HG03432 (cell line): ENCODE data around the gene KIF6.

Experiments used
- ATAC-seq: cut with Tn5 transposase; IDR thresholded peaks from one replicate; pipeline ENCODE4 v1.9.1; 2021; ENCODE audit warnings: mild to moderate bottlenecking, moderate library complexity; ENCODE audit not compliant: unreplicated experiment

The KIF6 gene, protein sequence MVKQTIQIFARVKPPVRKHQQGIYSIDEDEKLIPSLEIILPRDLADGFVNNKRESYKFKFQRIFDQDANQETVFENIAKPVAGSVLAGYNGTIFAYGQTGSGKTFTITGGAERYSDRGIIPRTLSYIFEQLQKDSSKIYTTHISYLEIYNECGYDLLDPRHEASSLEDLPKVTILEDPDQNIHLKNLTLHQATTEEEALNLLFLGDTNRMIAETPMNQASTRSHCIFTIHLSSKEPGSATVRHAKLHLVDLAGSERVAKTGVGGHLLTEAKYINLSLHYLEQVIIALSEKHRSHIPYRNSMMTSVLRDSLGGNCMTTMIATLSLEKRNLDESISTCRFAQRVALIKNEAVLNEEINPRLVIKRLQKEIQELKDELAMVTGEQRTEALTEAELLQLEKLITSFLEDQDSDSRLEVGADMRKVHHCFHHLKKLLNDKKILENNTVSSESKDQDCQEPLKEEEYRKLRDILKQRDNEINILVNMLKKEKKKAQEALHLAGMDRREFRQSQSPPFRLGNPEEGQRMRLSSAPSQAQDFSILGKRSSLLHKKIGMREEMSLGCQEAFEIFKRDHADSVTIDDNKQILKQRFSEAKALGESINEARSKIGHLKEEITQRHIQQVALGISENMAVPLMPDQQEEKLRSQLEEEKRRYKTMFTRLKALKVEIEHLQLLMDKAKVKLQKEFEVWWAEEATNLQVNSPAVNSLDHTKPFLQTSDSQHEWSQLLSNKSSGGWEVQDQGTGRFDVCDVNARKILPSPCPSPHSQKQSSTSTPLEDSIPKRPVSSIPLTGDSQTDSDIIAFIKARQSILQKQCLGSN

DNA sequence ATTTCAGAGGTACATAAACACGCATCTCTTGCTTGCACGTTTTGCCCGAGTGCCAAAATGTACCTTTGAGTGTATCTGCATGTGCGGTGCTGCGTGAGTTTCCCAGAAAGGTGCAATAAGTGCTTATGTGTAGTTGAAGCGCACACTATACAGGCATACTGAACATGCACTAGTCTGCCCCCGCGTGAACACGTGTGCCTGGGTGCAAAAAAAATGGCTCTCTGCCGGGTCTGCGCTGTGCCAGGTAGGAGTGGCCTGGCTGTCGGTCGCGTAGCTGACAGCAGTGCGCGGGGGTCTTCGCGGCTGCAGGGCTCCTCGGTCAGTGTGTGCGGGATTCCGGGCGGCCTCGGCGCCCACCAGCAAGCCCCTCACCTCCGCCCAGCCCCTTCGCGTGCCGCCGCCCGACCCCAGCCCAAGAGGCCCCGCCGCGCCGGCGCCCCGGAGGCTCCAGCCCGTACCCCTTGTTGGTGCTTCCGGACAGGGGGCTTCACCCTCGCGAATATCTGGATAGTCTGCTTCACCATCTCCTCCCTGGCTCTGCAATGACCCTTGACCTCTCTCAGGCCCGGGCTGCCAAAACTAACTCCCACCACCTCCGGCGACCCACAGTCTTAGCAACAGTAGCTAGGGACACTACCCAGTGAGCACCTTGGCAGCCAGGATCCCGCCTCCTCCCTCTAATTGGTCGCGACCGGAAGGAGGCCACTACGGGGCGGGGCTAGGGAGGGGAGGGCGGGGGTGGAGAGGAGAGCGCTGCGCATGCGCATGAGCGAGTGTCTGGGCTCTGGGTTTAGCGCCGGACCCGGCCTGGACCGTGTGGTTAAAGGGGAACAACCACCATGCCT, at the start of gene KIF6:
Gene KIF6 (minus strand): TSS at position 622 of the 845 bp plus-strand sequence. CDS start 98 bp downstream, at position 524.
- peak; percentile 99 for ATAC-seq

DNA sequence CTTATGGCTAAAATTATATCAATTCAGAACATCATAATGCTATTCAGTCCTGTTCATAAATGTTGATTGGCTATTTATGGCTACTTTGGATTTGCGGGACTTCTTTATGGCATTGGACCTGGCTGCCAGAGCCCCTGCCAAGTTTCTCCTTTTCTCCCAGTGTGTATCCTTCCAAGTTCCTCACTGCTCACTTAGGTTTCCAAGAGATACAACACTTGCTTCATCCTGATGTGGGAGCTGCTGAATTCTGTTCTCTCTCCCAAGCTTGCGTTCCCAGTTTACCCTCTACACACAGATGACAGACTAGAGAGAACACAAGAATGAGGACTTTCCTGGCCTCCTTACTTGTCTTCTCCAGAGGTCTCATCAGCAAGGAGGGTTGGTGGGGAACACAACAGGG, 48.6 kb upstream of the KIF6 start:
- no peak for ATAC-seq

DNA sequence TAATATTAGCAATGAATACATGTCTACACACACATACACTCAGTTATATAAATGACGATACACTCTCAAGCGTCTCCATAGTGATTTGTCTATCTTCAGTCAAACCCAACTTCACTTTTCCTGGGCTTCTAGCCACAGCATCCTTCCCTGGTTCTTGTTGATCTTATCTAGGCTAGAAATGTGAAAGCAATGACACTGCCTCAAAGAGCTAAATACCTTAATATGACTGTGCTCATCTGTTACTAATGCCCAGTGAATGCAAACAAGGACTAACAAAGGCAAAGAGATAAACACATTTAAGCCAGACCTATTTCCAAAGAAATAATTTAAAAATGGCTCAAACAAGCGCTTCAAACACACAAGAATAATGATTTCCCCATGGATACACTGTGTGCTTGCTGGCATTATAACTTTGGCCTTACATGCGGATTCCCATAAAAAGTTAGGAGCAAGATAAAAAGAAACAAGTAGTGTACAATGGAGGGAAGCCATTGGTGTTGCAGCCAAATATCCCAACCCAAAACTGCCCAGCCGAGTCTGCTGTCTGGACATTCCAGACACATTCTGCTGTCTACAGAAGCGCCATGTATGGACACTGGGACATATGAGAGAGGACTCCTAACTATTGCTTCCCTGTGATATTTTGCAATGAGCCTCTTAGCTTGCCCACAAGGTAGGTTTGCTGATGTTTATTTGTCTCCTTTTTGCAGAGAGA, 47.5 kb upstream of the KIF6 start:
- ATAC-seq = no peak

DNA sequence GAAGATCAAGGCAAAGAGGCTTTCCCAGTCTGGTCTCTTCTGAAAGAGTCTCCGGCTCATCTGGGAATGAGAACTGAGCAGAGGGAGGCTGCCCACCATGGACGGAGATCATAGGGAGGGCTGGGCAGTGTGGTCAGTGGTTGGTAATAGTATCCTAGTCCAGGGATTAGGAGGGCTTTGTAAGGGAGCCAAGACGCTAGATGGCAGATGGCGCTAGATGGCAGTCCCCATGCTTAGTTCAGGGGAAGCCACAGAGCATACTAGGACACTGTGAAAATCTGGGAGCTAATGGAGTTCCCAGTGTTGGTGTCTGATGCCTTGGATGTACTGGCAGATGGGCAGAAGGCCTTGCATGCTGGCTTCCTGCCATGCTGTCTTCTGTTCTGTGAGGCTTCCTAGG, 45.2 kb upstream of the KIF6 start:
- ATAC-seq = no peak

DNA sequence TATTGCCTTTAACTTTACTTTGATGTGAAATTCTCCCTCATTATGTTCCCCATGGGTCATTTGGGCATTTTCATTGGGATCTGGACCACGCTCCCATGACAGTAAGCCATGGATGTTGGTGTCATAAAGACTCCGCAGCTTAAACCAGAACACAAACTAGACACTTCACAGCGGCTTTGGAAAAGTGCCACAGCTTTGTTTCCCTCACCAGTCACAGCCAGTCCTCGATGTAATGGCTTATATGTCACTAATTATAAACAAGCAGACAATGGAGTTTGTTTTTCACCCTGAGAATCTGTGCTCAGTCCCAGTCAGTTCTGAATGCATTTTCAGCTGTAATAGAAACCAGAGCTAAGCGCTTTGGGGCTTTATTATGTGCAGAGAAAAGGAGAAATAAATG, 43.8 kb upstream of the KIF6 start:
- ATAC-seq = no peak

DNA sequence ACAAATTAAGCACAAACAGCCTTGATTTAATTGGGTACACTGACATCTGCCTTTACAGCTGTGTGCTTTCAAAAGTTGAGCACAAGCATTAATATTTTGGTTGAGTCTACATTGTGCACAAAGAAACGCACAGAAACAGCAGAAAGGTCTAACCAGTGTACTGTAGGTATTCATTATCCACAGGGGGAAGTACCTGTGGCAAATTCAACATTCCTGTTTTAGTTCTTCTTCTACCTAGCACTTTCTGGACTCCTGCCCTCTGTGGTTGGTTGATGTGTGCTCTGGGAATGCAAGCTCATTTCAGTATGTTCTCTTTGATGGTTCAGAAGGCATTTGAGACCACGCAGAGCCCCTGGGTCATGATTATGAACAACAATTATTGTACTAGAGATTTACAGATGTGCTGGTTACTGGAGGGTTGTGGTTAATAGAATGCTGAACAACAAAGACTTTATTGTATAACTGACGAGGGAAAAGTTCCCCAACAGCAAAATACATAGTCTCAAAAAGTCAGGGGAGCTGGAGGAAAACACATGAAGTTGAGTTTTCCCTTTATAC, 40.4 kb upstream of the KIF6 start:
- no peak for ATAC-seq

DNA sequence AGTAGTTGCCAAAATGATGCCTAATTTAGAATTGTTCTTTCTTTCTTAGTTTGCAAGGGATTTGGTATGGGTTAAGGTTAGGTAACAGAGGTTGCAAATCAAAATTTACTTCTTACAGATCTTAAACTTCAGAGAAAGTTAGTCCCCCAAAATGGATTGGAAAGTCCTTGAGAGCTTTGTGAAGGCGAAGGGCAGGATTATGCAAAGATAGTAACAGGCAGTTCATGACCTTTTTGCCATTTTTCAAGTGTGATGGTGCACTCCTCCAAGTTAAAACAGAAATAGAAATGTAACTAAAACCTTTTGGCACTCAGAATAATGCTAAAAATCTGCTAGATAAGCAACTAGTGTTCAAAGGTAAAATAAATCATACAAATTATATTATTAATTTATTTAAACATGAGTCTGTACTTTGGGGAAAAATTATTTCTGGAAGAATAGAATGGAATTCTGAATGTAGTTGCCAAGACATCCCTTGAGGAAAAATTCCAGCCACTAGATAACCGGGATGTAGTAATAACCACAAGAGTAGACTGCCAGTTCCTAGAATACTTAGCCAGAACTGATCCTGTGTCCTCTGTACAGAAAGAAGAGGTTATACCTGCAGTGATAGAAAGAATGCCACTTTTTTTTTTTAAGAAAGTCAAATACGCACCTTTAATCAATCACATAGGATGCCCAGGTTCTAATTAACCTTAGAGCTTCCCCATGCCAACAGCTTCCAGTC, 35.2 kb upstream of the KIF6 start:
- ATAC-seq = no peak

DNA sequence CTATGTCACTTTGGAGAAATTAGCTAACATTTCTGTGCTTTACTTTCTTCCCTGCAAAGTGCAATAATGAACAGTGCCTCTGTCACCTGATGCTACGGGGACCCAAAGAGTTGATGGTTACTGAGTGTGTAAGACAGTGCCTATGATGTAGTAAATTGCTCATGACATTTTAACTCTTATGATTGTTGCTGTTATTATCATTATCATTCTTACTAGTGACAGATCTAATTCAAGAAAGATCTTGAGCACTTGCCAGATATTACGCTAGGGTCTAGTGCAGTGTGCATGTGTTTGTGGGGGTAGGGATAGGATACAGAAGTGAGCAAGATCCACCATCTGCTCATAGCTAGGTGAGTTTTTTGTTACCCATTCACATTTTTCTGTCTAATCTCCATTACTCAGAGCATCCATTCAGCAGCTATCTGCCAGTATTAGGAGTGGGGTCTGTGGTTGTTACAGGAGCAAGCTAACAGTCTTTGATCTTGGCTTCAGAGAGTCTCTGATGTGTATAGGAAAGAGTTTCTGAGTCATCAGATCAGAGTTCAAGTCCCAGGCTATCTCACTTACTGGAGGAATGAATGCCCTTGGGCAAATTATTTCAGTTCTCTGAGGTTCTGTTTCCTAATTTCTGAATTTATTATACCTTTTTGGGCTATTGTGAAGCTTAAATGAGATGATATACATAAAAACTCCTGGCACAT, 33.8 kb upstream of the KIF6 start:
- no peak for ATAC-seq

DNA sequence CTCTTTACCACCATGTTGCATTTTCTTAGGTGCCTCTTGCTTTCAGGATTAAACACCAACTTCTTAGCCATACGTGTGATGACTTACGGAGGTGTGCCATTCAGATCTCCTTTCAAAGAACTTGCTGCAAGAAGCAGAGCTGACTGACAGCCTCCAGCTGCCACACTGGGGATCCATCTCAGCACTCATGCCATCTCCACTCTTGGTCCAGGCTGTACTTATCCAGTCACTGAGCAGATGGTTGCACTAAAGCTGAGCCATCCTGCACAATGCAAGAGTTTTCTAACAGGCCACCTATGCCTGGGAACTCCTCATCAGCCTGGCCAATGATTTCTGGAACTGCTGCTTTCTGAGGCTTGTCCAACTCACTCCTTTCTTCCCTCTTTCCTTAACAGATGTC, 31.4 kb upstream of the KIF6 start:
- ATAC-seq = no peak

DNA sequence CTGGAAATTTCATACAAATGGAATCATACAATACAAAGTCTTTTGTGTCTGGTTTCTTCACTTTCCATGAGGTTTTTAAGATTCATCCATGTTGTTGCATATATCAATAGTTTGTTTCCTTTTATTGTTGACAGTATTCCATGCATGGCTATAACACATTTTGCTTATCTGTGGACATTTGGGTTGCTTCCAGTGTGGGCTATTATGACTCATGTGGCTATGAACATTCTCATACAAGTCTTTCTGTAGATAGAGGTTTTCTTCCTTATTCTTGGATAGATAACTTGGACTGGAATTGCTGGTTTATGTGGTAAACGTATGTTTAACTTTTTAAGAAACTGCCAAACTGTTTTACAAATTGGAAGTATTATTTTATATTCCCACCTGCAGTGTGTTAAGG, 30.0 kb upstream of the KIF6 start:
- no peak for ATAC-seq

DNA sequence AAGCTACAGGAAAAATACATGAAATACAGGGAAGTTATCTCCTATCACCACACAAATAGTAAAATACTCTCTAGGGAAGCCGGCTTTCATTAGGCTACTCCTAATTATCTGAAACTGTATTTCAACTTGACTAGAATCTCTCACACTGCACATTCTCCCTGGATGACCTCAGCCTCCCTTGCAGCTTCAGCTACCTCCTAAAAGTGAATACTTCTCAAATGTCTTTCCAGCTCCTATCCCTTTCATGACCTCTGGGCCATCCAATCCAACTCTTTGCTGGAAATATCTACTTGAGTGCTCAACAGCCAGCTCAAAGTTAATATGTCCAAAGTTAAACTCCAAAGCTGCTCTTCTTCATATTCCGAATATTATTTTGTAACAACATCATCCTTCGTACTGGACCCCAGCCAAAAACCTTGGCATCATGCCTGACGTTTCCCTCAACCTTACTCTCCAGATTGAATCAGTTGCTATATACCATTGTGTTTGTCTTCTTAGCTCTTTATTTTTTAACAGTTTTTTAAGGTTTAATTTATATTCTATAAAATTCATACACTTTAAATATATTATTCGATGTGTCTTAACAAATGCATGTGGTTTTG, 29.4 kb upstream of the KIF6 start:
- ATAC-seq = no peak

DNA sequence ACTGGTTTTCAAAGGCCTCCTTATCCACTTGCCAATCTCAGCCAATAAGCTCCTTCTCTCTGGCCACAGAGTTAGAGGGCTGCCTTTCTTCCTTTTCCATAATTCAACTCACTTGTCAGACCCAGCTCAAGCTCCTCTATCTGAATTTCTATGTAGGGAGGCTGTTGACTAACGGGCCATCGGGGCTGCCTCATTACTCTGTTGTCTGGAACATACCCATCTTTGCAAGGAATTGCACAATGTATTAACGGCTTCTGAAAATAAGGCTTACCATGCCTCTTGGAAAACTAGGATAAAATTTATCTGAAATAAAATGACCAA, 28.5 kb upstream of the KIF6 start:
- ATAC-seq = no peak

DNA sequence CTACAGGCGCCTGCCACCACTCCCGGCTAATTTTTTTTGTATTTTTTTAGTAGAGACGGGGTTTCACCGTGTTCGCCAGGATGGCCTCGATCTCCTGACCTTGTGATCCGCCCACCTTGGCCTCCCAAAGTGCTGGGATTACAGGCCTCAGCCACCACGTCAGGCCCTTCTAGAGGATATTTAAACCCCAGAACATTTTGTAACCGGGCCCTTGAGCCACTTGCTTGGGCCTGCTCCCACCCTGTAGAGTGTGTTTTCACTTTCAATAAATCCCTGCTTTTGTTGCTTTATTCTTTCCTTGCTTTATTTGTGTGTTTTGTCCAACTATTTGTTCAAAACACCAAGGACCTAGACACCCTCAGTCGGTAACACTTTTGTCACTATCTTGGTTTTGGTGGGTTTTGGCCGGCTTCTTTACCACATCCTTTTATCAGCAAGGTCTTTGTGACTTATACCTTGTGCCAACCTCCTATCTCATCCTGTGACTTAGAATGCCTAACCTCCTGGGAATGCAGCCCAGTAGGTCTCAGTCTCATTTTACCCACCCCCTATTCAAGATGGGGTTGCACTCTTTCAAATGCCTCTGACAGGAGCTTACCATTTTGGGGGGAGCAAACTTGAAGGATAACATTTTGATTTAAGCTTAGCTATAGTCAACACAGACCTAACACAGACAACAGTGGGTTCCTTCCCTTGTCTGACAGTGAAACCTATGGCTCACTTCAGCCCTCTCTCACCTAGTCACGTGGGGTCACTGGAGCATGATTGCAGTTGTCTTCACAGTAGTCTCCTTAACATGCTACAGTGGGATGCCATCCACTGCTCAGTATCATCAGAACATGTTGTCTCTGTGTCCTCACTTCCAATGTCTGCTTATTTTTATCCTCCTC, 27.9 kb upstream of the KIF6 start:
- peak; percentile 58 for ATAC-seq

DNA sequence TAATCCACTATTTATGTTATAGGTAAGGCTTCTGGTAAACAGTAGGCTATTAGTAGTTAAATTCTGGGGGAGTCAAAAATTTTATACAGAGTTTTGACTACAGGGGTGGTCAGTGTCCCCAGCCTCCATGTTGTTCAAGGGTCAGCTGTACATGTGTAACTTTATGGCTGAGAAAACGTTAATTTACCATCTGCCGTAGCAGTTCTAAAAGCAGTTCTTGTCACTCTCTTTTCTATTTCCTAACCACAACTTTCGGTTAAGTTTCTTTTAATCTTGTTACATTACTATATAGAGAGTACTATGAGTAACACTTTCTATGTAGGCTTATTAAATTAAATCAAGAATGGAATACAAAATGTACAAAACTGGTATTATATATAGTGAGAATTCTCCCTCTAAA, 21.6 kb upstream of the KIF6 start:
- no peak for ATAC-seq

DNA sequence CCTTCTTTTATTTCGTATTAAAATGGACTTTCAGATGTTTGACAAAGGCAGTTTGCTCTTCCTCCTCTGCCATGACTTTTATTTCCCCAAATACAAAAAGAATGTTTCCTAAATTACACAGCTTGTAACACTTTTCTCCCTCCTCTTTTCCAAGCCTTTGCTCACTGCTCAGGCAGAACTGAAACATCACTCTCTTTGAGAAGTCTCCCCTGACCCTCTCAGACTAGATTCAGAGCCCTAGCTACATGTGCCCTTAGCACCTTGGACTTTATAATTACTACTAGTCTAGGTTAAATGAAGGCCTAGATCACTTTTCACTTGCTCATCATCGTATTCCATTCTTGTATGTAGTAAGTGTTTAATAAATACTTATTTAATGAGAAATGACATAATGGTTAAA, 8.5 kb upstream of the KIF6 start:
- ATAC-seq = no peak

DNA sequence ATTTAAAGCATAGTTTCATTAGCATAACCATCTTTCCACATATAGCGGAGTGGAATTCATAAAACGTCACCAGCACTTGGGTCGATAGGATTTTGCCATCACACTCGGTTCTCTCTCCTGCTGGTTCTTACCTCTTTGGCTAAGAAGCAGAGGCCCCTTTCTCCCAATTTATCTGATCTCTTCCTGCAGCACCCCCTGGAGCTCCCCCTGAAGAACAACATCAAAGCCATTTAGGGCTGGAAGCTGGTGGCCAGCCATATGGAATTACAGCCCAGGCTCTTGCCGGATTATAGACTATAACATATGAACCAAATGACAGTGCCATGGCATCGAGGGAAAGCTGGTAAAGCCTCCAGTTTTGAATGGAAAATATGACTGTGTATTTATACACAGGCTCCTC, 6.4 kb upstream of the KIF6 start:
- no peak for ATAC-seq

DNA sequence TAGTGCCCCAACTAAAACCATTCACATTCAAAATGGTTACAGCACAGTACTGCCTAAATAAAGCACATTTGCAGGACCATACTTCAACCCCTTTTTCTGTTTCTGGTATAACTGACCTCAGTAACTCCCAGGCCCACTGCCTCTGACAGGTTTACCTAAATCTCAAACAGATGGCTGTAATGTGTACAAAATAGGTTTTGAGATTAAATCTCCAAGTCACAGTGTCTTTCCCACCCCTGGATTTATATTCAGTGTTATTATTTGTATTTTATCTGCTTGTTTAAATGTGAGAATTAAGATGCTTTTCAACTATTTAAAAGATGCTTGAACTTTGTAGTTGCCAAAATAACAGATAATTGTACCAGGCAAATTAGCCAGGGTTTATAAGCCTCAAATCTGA, 4.7 kb upstream of the KIF6 start:
- no peak for ATAC-seq

DNA sequence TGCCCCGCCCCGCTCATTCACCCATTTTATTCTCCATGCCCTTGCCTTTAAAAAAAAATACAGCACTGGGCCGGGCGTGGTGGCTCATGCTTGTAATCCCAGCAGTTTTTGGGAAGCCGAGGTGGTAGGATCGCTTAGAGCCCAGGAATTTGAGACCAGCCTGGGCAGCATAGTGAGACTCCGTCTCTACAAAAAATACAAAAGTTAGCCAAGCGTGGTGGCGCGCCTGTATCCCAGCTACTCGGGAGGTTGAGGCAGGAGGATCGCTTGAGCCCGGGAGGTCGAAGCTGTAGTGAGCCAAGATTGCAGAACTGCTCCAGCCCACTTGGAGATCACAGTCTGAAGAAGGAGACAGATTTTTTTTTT, 407 bp upstream of the KIF6 start:
- no peak for ATAC-seq
